NCI-H1694 treated with DMSO at 0.1 percent for 48 hours (cell line): ENCODE measurements around the gene PAPPA.

ENCODE experiments used
- DNase-seq: peaks from one replicate; lab custom pipeline; 2025; lab: John Stamatoyannopoulos, UW

PAPPA gene

GRCh38 chr9:116153765-116154333, at the start of gene PAPPA:
TSS of gene PAPPA (plus strand) at chr9:116153791. CDS start at chr9:116154173, 382 bp downstream.
- DNase-seq = no peak

GRCh38 chr9:116103976-116104820, 49.4 kb upstream of the PAPPA start:
- no peak for DNase-seq

- peak; percentile 3 for DNase-seq
Measured at GRCh38 chr9:116112236-116112635, 41.4 kb upstream of the PAPPA start.

GRCh38 chr9:116115761-116116353, 37.7 kb upstream of the PAPPA start:
- DNase-seq = no peak

GRCh38 chr9:116116393-116116792, 37.2 kb upstream of the PAPPA start:
- no peak for DNase-seq

GRCh38 chr9:116123171-116123570, 30.4 kb upstream of the PAPPA start:
- DNase-seq = no peak

GRCh38 chr9:116124472-116125040, 29.0 kb upstream of the PAPPA start:
- DNase-seq = no peak

- DNase-seq = no peak
Measured at GRCh38 chr9:116133163-116133562, 20.4 kb upstream of the PAPPA start.

- DNase-seq = no peak
Measured at GRCh38 chr9:116134975-116135374, 18.6 kb upstream of the PAPPA start.

- DNase-seq = no peak
Measured at GRCh38 chr9:116137010-116137409, 16.6 kb upstream of the PAPPA start.

- no peak for DNase-seq
Measured at GRCh38 chr9:116137581-116137980, 16.0 kb upstream of the PAPPA start.

- no peak for DNase-seq
Measured at GRCh38 chr9:116141864-116142561, 11.6 kb upstream of the PAPPA start.

- DNase-seq = no peak
Measured at GRCh38 chr9:116142706-116143492, 10.7 kb upstream of the PAPPA start.

- no peak for DNase-seq
Measured at GRCh38 chr9:116144038-116144437, 9.6 kb upstream of the PAPPA start.

GRCh38 chr9:116144555-116144954, 9.0 kb upstream of the PAPPA start:
- no peak for DNase-seq

- no peak for DNase-seq
Measured at GRCh38 chr9:116145036-116145435, 8.6 kb upstream of the PAPPA start.

GRCh38 chr9:116147821-116148220, 5.8 kb upstream of the PAPPA start:
- DNase-seq = no peak

GRCh38 chr9:116149844-116150243, 3.7 kb upstream of the PAPPA start:
- no peak for DNase-seq

- DNase-seq = no peak
Measured at GRCh38 chr9:116151199-116151598, 2.4 kb upstream of the PAPPA start.

- no peak for DNase-seq
Measured at GRCh38 chr9:116151966-116152381, 1.6 kb upstream of the PAPPA start.

GRCh38 chr9:116152390-116152789, 1.2 kb upstream of the PAPPA start:
- DNase-seq = peak; percentile 14
